HG02840 (cell line): ENCODE data around the gene NRP1.
"Not testable (repeated sequence)": the region's sequence is repeated elsewhere in the genome, so short reads cannot be mapped to it uniquely, and the experiment has no call there.

Experiments
- ATAC-seq: cut with Tn5 transposase; IDR thresholded peaks from one replicate; pipeline ENCODE4 v1.9.1; 2021; ENCODE audit warnings: mild to moderate bottlenecking, moderate library complexity, moderate number of reproducible peaks; ENCODE audit not compliant: unreplicated experiment, low FRiP score

Gene NRP1

GRCh38 chr10:33334153-33334804, at the start of gene NRP1:
Gene NRP1, minus strand, starts transcription at chr10:33334667. Its CDS starts 285 bp downstream, at chr10:33334382.
- no peak for ATAC-seq

- not testable (repeated sequence) for ATAC-seq
These were observed 49.7 kb upstream of the NRP1 start for GRCh38 chr10:33384201-33384600.

GRCh38 chr10:33382921-33383713, 48.6 kb upstream of the NRP1 start:
- no peak for ATAC-seq

GRCh38 chr10:33382216-33382600, 47.7 kb upstream of the NRP1 start:
- ATAC-seq, result no peak

GRCh38 chr10:33381451-33382215, 47.2 kb upstream of the NRP1 start:
- no peak for ATAC-seq

GRCh38 chr10:33377658-33378025, 43.2 kb upstream of the NRP1 start:
- ATAC-seq, result no peak

- ATAC-seq, result no peak
These were observed 42.6 kb upstream of the NRP1 start for GRCh38 chr10:33376976-33377657.

- ATAC-seq, result no peak
These were observed 42.0 kb upstream of the NRP1 start for GRCh38 chr10:33376476-33376875.

- no peak for ATAC-seq
These were observed 38.8 kb upstream of the NRP1 start for GRCh38 chr10:33373263-33373662.

GRCh38 chr10:33371234-33371633, 36.8 kb upstream of the NRP1 start:
- ATAC-seq, result no peak

GRCh38 chr10:33370434-33370930, 36.0 kb upstream of the NRP1 start:
- no peak for ATAC-seq

- ATAC-seq, result no peak
These were observed 33.6 kb upstream of the NRP1 start for GRCh38 chr10:33368086-33368485.

- no peak for ATAC-seq
These were observed 31.5 kb upstream of the NRP1 start for GRCh38 chr10:33365871-33366411.

GRCh38 chr10:33365301-33365700, 30.8 kb upstream of the NRP1 start:
- no peak for ATAC-seq

- no peak for ATAC-seq
These were observed 28.6 kb upstream of the NRP1 start for GRCh38 chr10:33363106-33363505.

- no peak for ATAC-seq
These were observed 23.5 kb upstream of the NRP1 start for GRCh38 chr10:33358016-33358415.

- ATAC-seq, result no peak
These were observed 20.8 kb upstream of the NRP1 start for GRCh38 chr10:33355274-33355673.

GRCh38 chr10:33353853-33354252, 19.4 kb upstream of the NRP1 start:
- ATAC-seq, result no peak

- ATAC-seq, result no peak
These were observed 18.9 kb upstream of the NRP1 start for GRCh38 chr10:33353334-33353733.

GRCh38 chr10:33352615-33353014, 18.1 kb upstream of the NRP1 start:
- no peak for ATAC-seq
